ENCODE data around the gene ANAPC1. TPM values are rescaled to one million over a fixed set of nuclear protein-coding genes. Genes with fewer than 3 reads are reported as not detected.

ANAPC1 gene, protein sequence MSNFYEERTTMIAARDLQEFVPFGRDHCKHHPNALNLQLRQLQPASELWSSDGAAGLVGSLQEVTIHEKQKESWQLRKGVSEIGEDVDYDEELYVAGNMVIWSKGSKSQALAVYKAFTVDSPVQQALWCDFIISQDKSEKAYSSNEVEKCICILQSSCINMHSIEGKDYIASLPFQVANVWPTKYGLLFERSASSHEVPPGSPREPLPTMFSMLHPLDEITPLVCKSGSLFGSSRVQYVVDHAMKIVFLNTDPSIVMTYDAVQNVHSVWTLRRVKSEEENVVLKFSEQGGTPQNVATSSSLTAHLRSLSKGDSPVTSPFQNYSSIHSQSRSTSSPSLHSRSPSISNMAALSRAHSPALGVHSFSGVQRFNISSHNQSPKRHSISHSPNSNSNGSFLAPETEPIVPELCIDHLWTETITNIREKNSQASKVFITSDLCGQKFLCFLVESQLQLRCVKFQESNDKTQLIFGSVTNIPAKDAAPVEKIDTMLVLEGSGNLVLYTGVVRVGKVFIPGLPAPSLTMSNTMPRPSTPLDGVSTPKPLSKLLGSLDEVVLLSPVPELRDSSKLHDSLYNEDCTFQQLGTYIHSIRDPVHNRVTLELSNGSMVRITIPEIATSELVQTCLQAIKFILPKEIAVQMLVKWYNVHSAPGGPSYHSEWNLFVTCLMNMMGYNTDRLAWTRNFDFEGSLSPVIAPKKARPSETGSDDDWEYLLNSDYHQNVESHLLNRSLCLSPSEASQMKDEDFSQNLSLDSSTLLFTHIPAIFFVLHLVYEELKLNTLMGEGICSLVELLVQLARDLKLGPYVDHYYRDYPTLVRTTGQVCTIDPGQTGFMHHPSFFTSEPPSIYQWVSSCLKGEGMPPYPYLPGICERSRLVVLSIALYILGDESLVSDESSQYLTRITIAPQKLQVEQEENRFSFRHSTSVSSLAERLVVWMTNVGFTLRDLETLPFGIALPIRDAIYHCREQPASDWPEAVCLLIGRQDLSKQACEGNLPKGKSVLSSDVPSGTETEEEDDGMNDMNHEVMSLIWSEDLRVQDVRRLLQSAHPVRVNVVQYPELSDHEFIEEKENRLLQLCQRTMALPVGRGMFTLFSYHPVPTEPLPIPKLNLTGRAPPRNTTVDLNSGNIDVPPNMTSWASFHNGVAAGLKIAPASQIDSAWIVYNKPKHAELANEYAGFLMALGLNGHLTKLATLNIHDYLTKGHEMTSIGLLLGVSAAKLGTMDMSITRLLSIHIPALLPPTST (N-terminal part only)
- 10 to 100 TPM; 52.1 to 52.5 TPM for total RNA-seq

DNA sequence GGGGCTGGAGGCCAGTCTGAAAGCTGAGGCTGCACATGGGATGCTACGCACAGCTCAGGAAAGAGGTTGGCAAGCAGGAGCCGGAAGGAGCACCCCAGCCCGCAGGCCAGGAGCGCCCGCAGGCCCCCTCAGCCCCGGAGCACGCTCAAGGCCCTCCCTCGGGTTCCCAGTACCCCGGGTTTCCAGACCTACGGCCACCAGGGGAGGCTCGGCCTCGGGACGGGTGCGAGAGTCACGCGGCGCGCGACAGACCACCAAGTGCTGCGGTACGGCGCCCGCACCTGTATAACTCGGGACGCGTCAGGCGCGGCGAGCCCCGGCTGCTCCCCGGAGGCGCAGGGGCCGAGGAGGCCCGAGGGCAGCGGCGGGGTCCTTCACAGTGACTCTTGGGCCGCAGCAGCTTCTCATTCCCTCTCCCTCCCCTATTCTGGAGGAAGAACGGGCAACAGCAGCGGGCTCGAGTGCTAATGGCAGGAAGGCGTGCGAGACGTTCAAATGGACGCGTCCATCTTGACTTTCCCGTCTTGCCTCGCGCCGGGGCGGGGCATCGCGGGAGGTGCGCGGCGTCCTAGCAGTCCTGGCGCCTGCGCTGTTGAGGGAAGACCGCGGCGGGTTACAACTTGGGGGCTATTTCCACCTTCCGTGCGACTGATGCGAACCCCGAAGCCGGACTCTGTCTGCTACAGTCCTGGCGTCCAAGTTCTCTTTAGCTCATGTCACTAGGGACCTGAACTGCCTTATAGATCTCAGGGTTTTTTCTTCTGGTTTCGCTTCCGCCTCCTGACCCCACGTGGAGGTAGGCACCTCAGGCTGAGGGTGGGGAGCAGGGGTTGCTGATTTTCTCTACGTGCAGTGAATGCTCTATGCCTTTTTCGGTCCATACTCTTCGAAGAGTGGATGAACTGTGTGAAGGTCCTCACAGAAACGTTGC is at the start of gene ANAPC1:
ANAPC1 (minus strand) TSS at position 533 of the 931 bp plus-strand sequence. CDS start 3,368 bp downstream, outside the sequence.
- POLR2A ChIA-PET: interaction anchor here (1.0 to 2.6 kb wide), 7 partner anchors 9 to 171 kb away, joined by 3 to 13 read pairs (median 5); partner anchors contain the start of gene TMEM87B
- H3K9me3 Mint-ChIP-seq: no peaks in the 10 kb centered on the region
- peak within 1 kb of the TSS; percentile 81 for H3K27ac Mint-ChIP-seq
- peak within 1 kb of the TSS; percentile 83 for H3K4me3 Mint-ChIP-seq
- no peaks in the 10 kb centered on the region for H3K27me3 Mint-ChIP-seq
- DNase-seq: peak; percentile 88
- H3K36me3 Mint-ChIP-seq (ENCODE audit: low read depth): peaks cover 9% of the 10 kb centered on the region
- H3K4me1 Mint-ChIP-seq: peaks cover 31% of the 10 kb centered on the region
- CTCF ChIA-PET: interaction anchor here (0.6 to 1.4 kb wide), 6 partner anchors 20 to 1091 kb away, joined by 3 to 6 read pairs (median 4); no protein-coding TSS in a partner anchor

GRCh38 chr2:111932841-111933291 is 48.9 kb upstream of the ANAPC1 start:
- H3K27me3 Mint-ChIP-seq: peaks cover 29% of the 10 kb centered on the region
- DNase-seq: no peak

DNA sequence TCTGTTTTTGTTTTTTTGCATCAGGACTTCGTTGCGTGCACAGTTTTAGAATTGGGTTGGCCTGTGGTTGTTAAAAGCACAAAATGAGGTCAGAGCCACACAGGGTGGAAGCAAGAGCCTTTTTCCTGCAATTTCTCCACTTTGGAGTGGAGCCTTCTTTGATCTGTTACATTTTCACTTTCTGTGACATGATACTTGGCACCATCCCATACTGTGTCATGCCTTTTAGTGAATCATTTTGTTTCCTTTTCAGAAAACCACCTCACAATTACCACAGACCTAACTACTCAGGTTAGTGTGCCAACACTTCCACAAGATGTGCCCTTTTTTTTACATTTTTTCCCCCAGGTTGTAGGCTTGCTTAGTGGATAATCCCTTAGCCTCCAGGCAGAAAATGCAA is 46.9 kb upstream of the ANAPC1 start:
- peaks cover 15% of the 10 kb centered on the region for H3K4me1 Mint-ChIP-seq
- H3K36me3 Mint-ChIP-seq (ENCODE audit: low read depth): no peaks in the 10 kb centered on the region
- no peak overlapping the region for H3K4me3 Mint-ChIP-seq
- peaks cover 4% of the 10 kb centered on the region for H3K9me3 Mint-ChIP-seq
- H3K27me3 Mint-ChIP-seq: peaks cover 29% of the 10 kb centered on the region
- peak overlapping the region; percentile 52 for H3K27ac Mint-ChIP-seq
- ChIA-PET POLR2A (no interaction called here), CTCF (no interaction called here)
- DNase-seq: peak; percentile 21

More at GRCh38 chr2:111932841-111933291, 48.9 kb upstream of the ANAPC1 start:
- no peak overlapping the region for H3K27ac Mint-ChIP-seq
- H3K4me3 Mint-ChIP-seq: no peak overlapping the region
- peaks cover 4% of the 10 kb centered on the region for H3K9me3 Mint-ChIP-seq
- ChIA-PET POLR2A (no interaction called here), CTCF (no interaction called here)
- peaks cover 15% of the 10 kb centered on the region for H3K4me1 Mint-ChIP-seq
- no peaks in the 10 kb centered on the region for H3K36me3 Mint-ChIP-seq (ENCODE audit: low read depth)

GRCh38 chr2:111930409-111930808 is 46.4 kb upstream of the ANAPC1 start:
- no peak for DNase-seq
- ChIA-PET CTCF (no interaction called here), POLR2A (no interaction called here)
- peaks cover 15% of the 10 kb centered on the region for H3K4me1 Mint-ChIP-seq
- peaks cover 28% of the 10 kb centered on the region for H3K27me3 Mint-ChIP-seq
- no peaks in the 10 kb centered on the region for H3K36me3 Mint-ChIP-seq (ENCODE audit: low read depth)
- H3K9me3 Mint-ChIP-seq: peaks cover 4% of the 10 kb centered on the region
- no peak overlapping the region for H3K4me3 Mint-ChIP-seq
- H3K27ac Mint-ChIP-seq: peak overlapping the region; percentile 52

DNA sequence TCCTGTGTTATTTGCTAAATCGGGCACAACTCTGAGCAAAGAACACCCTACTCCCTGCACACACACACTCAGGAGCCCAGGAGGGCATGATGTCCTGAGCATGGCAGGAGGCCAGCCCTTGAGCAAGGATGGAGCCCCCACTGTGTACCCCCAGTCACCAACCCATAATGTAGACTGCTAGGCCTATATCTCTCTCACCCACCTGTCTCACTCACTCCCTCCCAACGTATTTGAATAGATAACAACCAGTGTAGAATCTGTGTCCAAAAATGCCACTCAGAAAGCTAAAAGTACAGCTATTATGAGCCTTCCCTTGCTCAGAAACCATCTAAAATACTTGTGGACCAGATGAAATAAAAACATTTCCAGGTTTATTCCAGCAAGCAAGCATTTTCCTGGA is 43.7 kb upstream of the ANAPC1 start:
- Mint-ChIP-seq H3K27me3 (peaks cover 15% of the 10 kb centered on the region), H3K27ac (no peak overlapping the region), H3K9me3 (no peaks in the 10 kb centered on the region), H3K4me1 (peaks cover 15% of the 10 kb centered on the region), H3K4me3 (no peak overlapping the region), H3K36me3 (ENCODE audit: low read depth) (no peaks in the 10 kb centered on the region)
- DNase-seq: no peak
- ChIA-PET POLR2A (no interaction called here), CTCF (no interaction called here)

- H3K9me3 Mint-ChIP-seq: no peaks in the 10 kb centered on the region
- no peaks in the 10 kb centered on the region for H3K36me3 Mint-ChIP-seq (ENCODE audit: low read depth)
- CTCF ChIA-PET: no interaction called here
These were observed 40.7 kb upstream of the ANAPC1 start for GRCh38 chr2:111924617-111925107.

GRCh38 chr2:111923276-111923804 is 39.3 kb upstream of the ANAPC1 start:
- CTCF ChIA-PET: no interaction called here
- Mint-ChIP-seq H3K4me3 (no peak overlapping the region), H3K36me3 (ENCODE audit: low read depth) (no peaks in the 10 kb centered on the region), H3K9me3 (no peaks in the 10 kb centered on the region), H3K27ac (no peak overlapping the region), H3K4me1 (no peaks in the 10 kb centered on the region), H3K27me3 (peaks cover 7% of the 10 kb centered on the region)
- POLR2A ChIA-PET: no interaction called here
- DNase-seq: no peak

More at GRCh38 chr2:111924617-111925107, 40.7 kb upstream of the ANAPC1 start:
- H3K4me1 Mint-ChIP-seq: no peaks in the 10 kb centered on the region
- H3K27me3 Mint-ChIP-seq: peaks cover 14% of the 10 kb centered on the region
- POLR2A ChIA-PET: no interaction called here
- DNase-seq: no peak
- no peak overlapping the region for H3K27ac Mint-ChIP-seq
- H3K4me3 Mint-ChIP-seq: no peak overlapping the region

GRCh38 chr2:111919794-111920608 is 36.0 kb upstream of the ANAPC1 start:
- Mint-ChIP-seq H3K27ac (no peak overlapping the region), H3K27me3 (peaks cover 7% of the 10 kb centered on the region), H3K36me3 (ENCODE audit: low read depth) (no peaks in the 10 kb centered on the region), H3K4me3 (no peak overlapping the region), H3K9me3 (no peaks in the 10 kb centered on the region), H3K4me1 (no peaks in the 10 kb centered on the region)
- CTCF ChIA-PET: interaction anchor here (1.1 kb wide), 1 partner anchor 10 kb away, joined by 3 read pairs; no protein-coding TSS in a partner anchor
- DNase-seq: no peak
- POLR2A ChIA-PET: no interaction called here

DNA sequence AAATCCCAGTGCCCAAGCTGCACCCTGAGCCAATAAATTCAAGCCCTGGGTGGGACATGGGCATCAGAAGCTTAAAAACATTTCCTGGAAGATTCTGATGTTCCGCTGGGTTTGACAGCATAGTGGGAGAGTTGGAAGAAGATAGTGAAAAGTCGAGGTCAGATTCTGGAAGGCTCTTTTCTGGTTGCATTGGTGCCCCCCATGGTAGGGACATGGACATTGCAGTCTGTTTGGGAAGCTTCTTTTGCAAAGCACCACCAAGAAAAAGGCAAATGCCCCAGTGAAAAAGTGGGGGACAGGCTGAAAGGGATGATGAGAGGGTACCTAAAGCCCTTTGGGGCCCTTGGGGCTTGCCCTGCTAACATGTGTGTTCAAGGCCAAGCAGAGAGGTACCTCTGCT is 35.4 kb upstream of the ANAPC1 start:
- ChIA-PET CTCF (interaction anchor here (1.1 kb wide), 1 partner anchor 9 kb away, joined by 3 read pairs; no protein-coding TSS in a partner anchor), POLR2A (no interaction called here)

GRCh38 chr2:111918383-111918806 is 34.4 kb upstream of the ANAPC1 start:
- Mint-ChIP-seq H3K4me1 (no peaks in the 10 kb centered on the region), H3K27me3 (peaks cover 3% of the 10 kb centered on the region), H3K27ac (no peak overlapping the region), H3K4me3 (no peak overlapping the region), H3K9me3 (no peaks in the 10 kb centered on the region), H3K36me3 (ENCODE audit: low read depth) (no peaks in the 10 kb centered on the region)
- POLR2A ChIA-PET: no interaction called here
- CTCF ChIA-PET: interaction anchor here (1.1 kb wide), 1 partner anchor 9 kb away, joined by 3 read pairs; no protein-coding TSS in a partner anchor
- DNase-seq: no peak

More for the DNA sequence above, 35.4 kb upstream of the ANAPC1 start:
- no peak for DNase-seq
- Mint-ChIP-seq H3K27me3 (peaks cover 5% of the 10 kb centered on the region), H3K9me3 (no peaks in the 10 kb centered on the region), H3K36me3 (ENCODE audit: low read depth) (no peaks in the 10 kb centered on the region), H3K4me3 (no peak overlapping the region), H3K4me1 (no peaks in the 10 kb centered on the region), H3K27ac (no peak overlapping the region)

DNA sequence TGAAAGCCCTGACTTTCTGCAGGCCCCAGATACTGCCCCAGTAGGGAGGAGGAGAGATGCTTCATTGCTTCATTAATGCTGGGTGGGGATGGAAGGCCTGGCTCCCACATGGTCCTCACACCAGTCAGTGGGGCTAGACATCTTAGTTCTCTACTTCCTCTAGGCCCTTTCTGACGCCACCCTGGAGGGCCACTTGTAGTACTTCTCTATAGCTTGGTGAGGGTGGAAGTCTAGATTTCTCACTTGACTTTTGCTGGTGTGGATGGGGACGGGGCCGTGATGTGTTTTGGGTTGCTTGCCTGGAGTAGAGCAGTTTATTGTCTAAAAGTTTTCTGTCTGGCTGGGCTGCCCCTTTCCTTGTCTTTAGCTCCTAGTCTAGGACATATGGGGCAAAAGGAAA is 33.1 kb upstream of the ANAPC1 start:
- no peaks in the 10 kb centered on the region for H3K36me3 Mint-ChIP-seq (ENCODE audit: low read depth)
- CTCF ChIA-PET: no interaction called here
- no peaks in the 10 kb centered on the region for H3K9me3 Mint-ChIP-seq
- H3K27ac Mint-ChIP-seq: no peak overlapping the region
- no peaks in the 10 kb centered on the region for H3K4me1 Mint-ChIP-seq
- peaks cover 3% of the 10 kb centered on the region for H3K27me3 Mint-ChIP-seq
- POLR2A ChIA-PET: no interaction called here
- H3K4me3 Mint-ChIP-seq: no peak overlapping the region
- DNase-seq: no peak

Data from activated CD4-positive, alpha-beta memory T cell treated with anti-CD3 and anti-CD28 coated beads, Interleukin-2, amount 10 ng/mL, durations not matched to agents 7 days and 5 days (primary cell).